ENCODE data around the gene FPR1.

The FPR1 gene

DNA sequence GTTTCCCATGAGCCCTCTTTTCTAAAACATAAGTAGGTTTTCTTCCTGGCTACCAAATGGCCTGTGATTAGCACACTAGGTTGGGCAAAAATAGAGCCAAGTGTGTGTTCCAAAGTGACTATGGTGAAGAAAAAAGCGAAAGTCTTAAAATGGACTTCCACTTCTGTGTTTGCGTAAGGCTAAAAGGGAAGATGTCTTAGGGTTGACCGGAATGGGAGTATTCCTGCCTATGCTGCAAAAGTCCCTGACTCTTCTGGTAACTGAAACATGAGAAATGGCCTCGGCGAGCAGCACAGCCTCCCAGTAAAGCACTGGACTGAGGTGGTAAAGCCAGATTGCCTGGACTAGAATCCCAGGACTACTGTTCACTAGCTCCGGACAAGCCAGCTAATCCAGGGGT lies 2.4 kb upstream of the FPR1 start:
- TF ChIP-seq, protein P1, sequence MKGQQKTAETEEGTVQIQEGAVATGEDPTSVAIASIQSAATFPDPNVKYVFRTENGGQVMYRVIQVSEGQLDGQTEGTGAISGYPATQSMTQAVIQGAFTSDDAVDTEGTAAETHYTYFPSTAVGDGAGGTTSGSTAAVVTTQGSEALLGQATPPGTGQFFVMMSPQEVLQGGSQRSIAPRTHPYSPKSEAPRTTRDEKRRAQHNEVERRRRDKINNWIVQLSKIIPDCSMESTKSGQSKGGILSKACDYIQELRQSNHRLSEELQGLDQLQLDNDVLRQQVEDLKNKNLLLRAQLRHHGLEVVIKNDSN (IDR thresholded peaks at IDR 0.05) = no peak

DNA sequence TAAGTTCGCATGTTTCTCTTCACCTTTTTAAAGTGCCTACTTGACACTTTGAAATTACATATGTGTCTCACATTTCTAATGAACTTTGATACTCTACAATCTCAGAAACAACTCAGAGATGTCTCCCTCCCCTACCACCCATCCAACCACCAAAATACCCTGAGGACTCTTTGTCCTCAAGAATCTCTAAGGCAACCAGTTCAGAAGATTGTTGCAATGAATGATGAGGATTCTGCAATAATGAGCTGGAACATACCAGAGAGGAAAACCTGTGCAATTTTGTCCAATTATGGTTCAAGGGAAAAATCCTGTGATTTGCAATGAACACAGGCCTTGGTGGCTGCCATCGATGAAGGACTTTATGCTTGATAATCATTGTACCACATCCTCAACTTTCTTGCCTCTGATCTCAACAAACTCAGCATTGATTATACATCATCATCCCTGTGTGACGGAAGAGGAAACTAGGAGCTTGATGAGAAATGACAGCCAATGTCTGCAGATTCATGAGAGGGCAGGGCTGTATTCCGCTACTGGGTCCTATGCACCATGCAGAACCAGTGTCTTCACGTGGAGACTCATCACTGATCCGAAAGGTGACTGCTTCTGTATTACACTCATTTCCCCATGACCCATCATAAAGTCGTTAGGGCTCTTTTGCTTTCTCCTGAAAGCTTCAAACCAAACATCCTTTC lies 1.1 kb downstream of the FPR1 start:
- no peak for TF ChIP-seq CREB1 (IDR thresholded peaks at IDR 0.05; ENCODE audit: low read depth)
- no peak for TF ChIP-seq TEAD4 (IDR thresholded peaks at IDR 0.05)
- TF ChIP-seq TCF12 (IDR thresholded peaks at IDR 0.05; ENCODE audit: low read depth) = no peak
- no peak for TF ChIP-seq NFIC (IDR thresholded peaks at IDR 0.05)
- no peak for TF ChIP-seq EGR1 (IDR thresholded peaks at IDR 0.05)
- no peak for TF ChIP-seq ZBTB7A (IDR thresholded peaks at IDR 0.05; ENCODE audit: low read depth)
- TF ChIP-seq FOXM1 (IDR thresholded peaks at IDR 0.05; ENCODE audit: borderline replicate concordance, low read depth) = no peak
- TF ChIP-seq EP300 (IDR thresholded peaks at IDR 0.05; ENCODE audit: borderline replicate concordance) = no peak
- no peak for TF ChIP-seq CEBPB (IDR thresholded peaks at IDR 0.05)
- TF ChIP-seq, protein P1 (IDR thresholded peaks at IDR 0.05) = no peak

DNA sequence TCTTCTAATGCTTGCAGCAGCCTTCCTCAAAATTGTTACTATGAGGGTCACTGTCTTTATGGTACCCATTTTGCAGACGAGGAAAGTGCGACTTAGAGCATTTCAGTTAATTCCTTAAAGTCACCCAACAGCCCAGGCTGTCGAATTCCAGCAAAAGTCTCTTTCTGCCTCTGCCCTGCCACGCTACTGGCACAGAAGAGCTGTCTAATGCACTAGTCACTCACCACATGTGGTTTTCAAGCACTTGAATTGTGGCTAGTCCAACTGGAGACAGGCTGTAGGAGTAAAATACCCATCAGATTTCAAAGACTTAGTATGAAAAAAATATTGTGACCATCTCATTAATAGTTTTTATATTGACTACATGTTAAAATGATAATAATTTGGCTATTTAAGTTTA lies 1.7 kb downstream of the FPR1 start:
- TF ChIP-seq TCF12 (IDR thresholded peaks at IDR 0.05; ENCODE audit: low read depth) (no peak), ZBTB7A (IDR thresholded peaks at IDR 0.05; ENCODE audit: low read depth) (no peak), TAF1 (IDR thresholded peaks at IDR 0.05; ENCODE audit: low read depth) (no peak), RAD21 (IDR thresholded peaks at IDR 0.05; ENCODE audit: low read depth) (no peak), CREB1 (IDR thresholded peaks at IDR 0.05; ENCODE audit: low read depth) (no peak), TEAD4 (IDR thresholded peaks at IDR 0.05) (no peak), YY1 (IDR thresholded peaks at IDR 0.05; ENCODE audit: low read depth) (no peak), EP300 (IDR thresholded peaks at IDR 0.05; ENCODE audit: borderline replicate concordance) (no peak), FOXM1 (IDR thresholded peaks at IDR 0.05; ENCODE audit: borderline replicate concordance, low read depth) (no peak), NFIC (IDR thresholded peaks at IDR 0.05) (no peak), EGR1 (IDR thresholded peaks at IDR 0.05) (no peak)
- TF ChIP-seq, protein P2, sequence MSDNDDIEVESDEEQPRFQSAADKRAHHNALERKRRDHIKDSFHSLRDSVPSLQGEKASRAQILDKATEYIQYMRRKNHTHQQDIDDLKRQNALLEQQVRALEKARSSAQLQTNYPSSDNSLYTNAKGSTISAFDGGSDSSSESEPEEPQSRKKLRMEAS (IDR thresholded peaks at IDR 0.05) = no peak
- TF ChIP-seq, protein P1 (IDR thresholded peaks at IDR 0.05) = no peak
- TF ChIP-seq, protein P3, sequence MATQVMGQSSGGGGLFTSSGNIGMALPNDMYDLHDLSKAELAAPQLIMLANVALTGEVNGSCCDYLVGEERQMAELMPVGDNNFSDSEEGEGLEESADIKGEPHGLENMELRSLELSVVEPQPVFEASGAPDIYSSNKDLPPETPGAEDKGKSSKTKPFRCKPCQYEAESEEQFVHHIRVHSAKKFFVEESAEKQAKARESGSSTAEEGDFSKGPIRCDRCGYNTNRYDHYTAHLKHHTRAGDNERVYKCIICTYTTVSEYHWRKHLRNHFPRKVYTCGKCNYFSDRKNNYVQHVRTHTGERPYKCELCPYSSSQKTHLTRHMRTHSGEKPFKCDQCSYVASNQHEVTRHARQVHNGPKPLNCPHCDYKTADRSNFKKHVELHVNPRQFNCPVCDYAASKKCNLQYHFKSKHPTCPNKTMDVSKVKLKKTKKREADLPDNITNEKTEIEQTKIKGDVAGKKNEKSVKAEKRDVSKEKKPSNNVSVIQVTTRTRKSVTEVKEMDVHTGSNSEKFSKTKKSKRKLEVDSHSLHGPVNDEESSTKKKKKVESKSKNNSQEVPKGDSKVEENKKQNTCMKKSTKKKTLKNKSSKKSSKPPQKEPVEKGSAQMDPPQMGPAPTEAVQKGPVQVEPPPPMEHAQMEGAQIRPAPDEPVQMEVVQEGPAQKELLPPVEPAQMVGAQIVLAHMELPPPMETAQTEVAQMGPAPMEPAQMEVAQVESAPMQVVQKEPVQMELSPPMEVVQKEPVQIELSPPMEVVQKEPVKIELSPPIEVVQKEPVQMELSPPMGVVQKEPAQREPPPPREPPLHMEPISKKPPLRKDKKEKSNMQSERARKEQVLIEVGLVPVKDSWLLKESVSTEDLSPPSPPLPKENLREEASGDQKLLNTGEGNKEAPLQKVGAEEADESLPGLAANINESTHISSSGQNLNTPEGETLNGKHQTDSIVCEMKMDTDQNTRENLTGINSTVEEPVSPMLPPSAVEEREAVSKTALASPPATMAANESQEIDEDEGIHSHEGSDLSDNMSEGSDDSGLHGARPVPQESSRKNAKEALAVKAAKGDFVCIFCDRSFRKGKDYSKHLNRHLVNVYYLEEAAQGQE (IDR thresholded peaks at IDR 0.05; ENCODE audit: low read depth) = no peak

DNA sequence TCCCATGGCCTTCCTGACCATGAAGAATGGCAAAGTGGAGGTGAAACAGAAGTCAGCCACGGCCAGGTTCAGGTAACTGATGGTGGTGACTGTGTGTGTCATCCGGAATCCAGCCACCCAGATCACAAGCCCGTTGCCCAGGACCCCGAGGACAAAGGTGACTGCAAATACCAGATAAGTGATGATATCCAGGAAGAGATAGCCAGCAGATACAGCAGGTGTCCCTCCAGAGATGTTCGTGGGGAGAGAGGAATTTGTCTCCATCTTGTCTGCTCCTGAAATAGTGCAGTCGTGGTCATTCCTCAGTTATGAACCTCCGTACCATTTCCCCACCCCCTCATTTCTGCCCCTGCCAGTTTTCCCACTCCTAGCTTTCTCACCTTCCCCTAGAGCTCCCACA lies 4.9 kb downstream of the FPR1 start:
- TF ChIP-seq CEBPB (IDR thresholded peaks at IDR 0.05) (no peak), YY1 (IDR thresholded peaks at IDR 0.05; ENCODE audit: low read depth) (no peak), CREB1 (IDR thresholded peaks at IDR 0.05; ENCODE audit: low read depth) (no peak), ZBTB7A (IDR thresholded peaks at IDR 0.05; ENCODE audit: low read depth) (no peak), EP300 (IDR thresholded peaks at IDR 0.05; ENCODE audit: borderline replicate concordance) (no peak), EGR1 (IDR thresholded peaks at IDR 0.05) (no peak), TCF12 (IDR thresholded peaks at IDR 0.05; ENCODE audit: low read depth) (no peak), NFIC (IDR thresholded peaks at IDR 0.05) (no peak), RAD21 (IDR thresholded peaks at IDR 0.05; ENCODE audit: low read depth) (no peak), FOXM1 (IDR thresholded peaks at IDR 0.05; ENCODE audit: borderline replicate concordance, low read depth) (no peak)
- TF ChIP-seq, protein P3 (IDR thresholded peaks at IDR 0.05; ENCODE audit: low read depth) = no peak
- TF ChIP-seq, protein P2 (IDR thresholded peaks at IDR 0.05) = no peak
- TF ChIP-seq, protein P1 (IDR thresholded peaks at IDR 0.05) = no peak

DNA sequence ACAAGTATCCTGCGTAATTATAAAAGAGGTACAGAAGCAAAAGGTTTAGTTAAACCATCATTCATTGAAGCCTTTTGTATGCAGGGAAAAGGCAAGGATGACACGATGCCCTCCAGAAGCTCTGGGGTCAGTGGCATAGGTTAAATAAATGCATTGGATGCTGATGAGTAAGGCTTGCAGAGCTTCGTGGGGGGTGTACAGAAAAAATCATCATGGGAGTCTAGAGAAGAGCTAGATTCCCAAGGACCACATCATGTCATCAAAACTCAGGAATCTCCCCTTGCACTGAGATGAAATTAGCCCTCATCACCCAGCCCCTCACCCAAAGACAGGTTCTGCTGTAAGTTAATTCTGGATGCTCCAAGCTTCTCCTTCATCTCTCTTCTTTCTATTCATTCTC lies 8.3 kb downstream of the FPR1 start:
- TF ChIP-seq NFIC (IDR thresholded peaks at IDR 0.05) (no peak), TCF12 (IDR thresholded peaks at IDR 0.05; ENCODE audit: low read depth) (no peak)

Measured in Ishikawa (cell line).